Activated CD4-positive, alpha-beta T cell treated with anti-CD3 and anti-CD28 coated beads, Interleukin-2, amount 10 ng/mL, durations not matched to agents 24 days and 14 days (primary cell): ENCODE results near the gene ARHGEF7. TPM values are rescaled to one million over a fixed set of nuclear protein-coding genes. Genes with fewer than 3 reads are reported as not detected.
"Not testable (repeated sequence)": the region's sequence is repeated elsewhere in the genome, so short reads cannot be mapped to it uniquely, and the experiment has no call there.

ENCODE experiments used
- DNase-seq: peaks from one replicate; pipeline ENCODE4 v3.0.0; 2022
- H3K27ac Mint-ChIP-seq: one replicate; pipeline ENCODE4 v1.8.0; 2022; ENCODE audit warnings: mild to moderate bottlenecking, mixed read lengths
- H3K27me3 Mint-ChIP-seq: one replicate; pipeline ENCODE4 v1.8.0; 2022; ENCODE audit warnings: mixed read lengths
- H3K36me3 Mint-ChIP-seq: one replicate; pipeline ENCODE4 v1.8.0; 2022; ENCODE audit warnings: low read depth, mild to moderate bottlenecking, mixed read lengths
- H3K4me1 Mint-ChIP-seq: one replicate; pipeline ENCODE4 v1.8.0; 2021; ENCODE audit warnings: mixed read lengths
- H3K4me3 Mint-ChIP-seq: one replicate; pipeline ENCODE4 v1.8.0; 2022; ENCODE audit warnings: mild to moderate bottlenecking, moderate library complexity, mixed read lengths
- H3K9me3 Mint-ChIP-seq: one replicate; pipeline ENCODE4 v1.8.0; 2021; ENCODE audit warnings: mixed read lengths
- intact Hi-C: fragments of 100-400 bp; cut with micrococcal nuclease; formaldehyde crosslinking; loops from one replicate; pipeline ENCODE4 v1.15.1; 2023
- total RNA-seq: library from RNA; stranded (reverse); gene quantifications from 2 replicates; pipeline ENCODE4 v1.2.3, GENCODE V29; 2022

ARHGEF7 gene
- total RNA-seq, 1 donor from 2014 or later: 69.3 TPM

GRCh38 chr13:111249637-111250360 is 134.7 kb downstream of the ARHGEF7 start:
- H3K4me1 Mint-ChIP-seq: peaks cover 3% of the 10 kb centered on the region
- H3K27ac Mint-ChIP-seq: no peak overlapping the region
- DNase-seq: no peak
- no peak overlapping the region for H3K4me3 Mint-ChIP-seq
- no peaks in the 10 kb centered on the region for H3K27me3 Mint-ChIP-seq
- peaks cover 9% of the 10 kb centered on the region for H3K9me3 Mint-ChIP-seq
- intact Hi-C loops: no loop called here
- H3K36me3 Mint-ChIP-seq: peaks cover 71% of the 10 kb centered on the region

- no peak for DNase-seq
- peaks cover 15% of the 10 kb centered on the region for H3K9me3 Mint-ChIP-seq
- H3K4me1 Mint-ChIP-seq: peaks cover 3% of the 10 kb centered on the region
- intact Hi-C loops: no loop called here
- no peaks in the 10 kb centered on the region for H3K27me3 Mint-ChIP-seq
- peak overlapping the region; percentile 59 for H3K27ac Mint-ChIP-seq
- H3K36me3 Mint-ChIP-seq: peaks cover 73% of the 10 kb centered on the region
- H3K4me3 Mint-ChIP-seq: no peak overlapping the region
Observed at GRCh38 chr13:111251646-111252445, 136.7 kb downstream of the ARHGEF7 start.

- Mint-ChIP-seq H3K27ac (no peak overlapping the region), H3K36me3 (peaks cover 75% of the 10 kb centered on the region), H3K4me1 (peaks cover 3% of the 10 kb centered on the region), H3K9me3 (peaks cover 19% of the 10 kb centered on the region), H3K4me3 (no peak overlapping the region), H3K27me3 (no peaks in the 10 kb centered on the region)
- intact Hi-C loops: no loop called here
- no peak for DNase-seq
Observed at GRCh38 chr13:111252446-111253364, 137.6 kb downstream of the ARHGEF7 start.

- no peaks in the 10 kb centered on the region for H3K27me3 Mint-ChIP-seq
- no peak overlapping the region for H3K27ac Mint-ChIP-seq
- peaks cover 19% of the 10 kb centered on the region for H3K9me3 Mint-ChIP-seq
- intact Hi-C loops: no loop called here
- DNase-seq: no peak
- peaks cover 75% of the 10 kb centered on the region for H3K36me3 Mint-ChIP-seq
- no peak overlapping the region for H3K4me3 Mint-ChIP-seq
- H3K4me1 Mint-ChIP-seq: peaks cover 3% of the 10 kb centered on the region
Observed at GRCh38 chr13:111253365-111253872, 138.3 kb downstream of the ARHGEF7 start.

- no peaks in the 10 kb centered on the region for H3K4me1 Mint-ChIP-seq
- H3K4me3 Mint-ChIP-seq: no peak overlapping the region
- peaks cover 80% of the 10 kb centered on the region for H3K36me3 Mint-ChIP-seq
- no peak for DNase-seq
- no peak overlapping the region for H3K27ac Mint-ChIP-seq
- peaks cover 32% of the 10 kb centered on the region for H3K9me3 Mint-ChIP-seq
- H3K27me3 Mint-ChIP-seq: no peaks in the 10 kb centered on the region
- intact Hi-C loops: no loop called here
Observed at GRCh38 chr13:111255228-111255790, 140.2 kb downstream of the ARHGEF7 start.

- no peak for DNase-seq
- H3K4me1 Mint-ChIP-seq: no peaks in the 10 kb centered on the region
- peaks cover 77% of the 10 kb centered on the region for H3K36me3 Mint-ChIP-seq
- intact Hi-C loops: no loop called here
- no peak overlapping the region for H3K4me3 Mint-ChIP-seq
- H3K27ac Mint-ChIP-seq: no peak overlapping the region
- no peaks in the 10 kb centered on the region for H3K27me3 Mint-ChIP-seq
- H3K9me3 Mint-ChIP-seq: peaks cover 32% of the 10 kb centered on the region
Observed at GRCh38 chr13:111256458-111256857, 141.3 kb downstream of the ARHGEF7 start.

GRCh38 chr13:111256946-111257345 is 141.8 kb downstream of the ARHGEF7 start:
- Mint-ChIP-seq H3K4me3 (no peak overlapping the region), H3K27me3 (no peaks in the 10 kb centered on the region), H3K9me3 (peaks cover 32% of the 10 kb centered on the region), H3K27ac (no peak overlapping the region), H3K36me3 (peaks cover 72% of the 10 kb centered on the region), H3K4me1 (no peaks in the 10 kb centered on the region)
- intact Hi-C loops: no loop called here
- no peak for DNase-seq

- H3K27me3 Mint-ChIP-seq, H3K27ac Mint-ChIP-seq, intact Hi-C loops, H3K4me1 Mint-ChIP-seq, DNase-seq, H3K4me3 Mint-ChIP-seq: not testable (repeated sequence)
- H3K9me3 Mint-ChIP-seq: peaks cover 32% of the 10 kb centered on the region
- H3K36me3 Mint-ChIP-seq: peaks cover 68% of the 10 kb centered on the region
Observed at GRCh38 chr13:111257899-111258298, 142.8 kb downstream of the ARHGEF7 start.

- H3K27me3 Mint-ChIP-seq: no peaks in the 10 kb centered on the region
- peaks cover 63% of the 10 kb centered on the region for H3K36me3 Mint-ChIP-seq
- no peak overlapping the region for H3K27ac Mint-ChIP-seq
- intact Hi-C loops: no loop called here
- no peak overlapping the region for H3K4me3 Mint-ChIP-seq
- H3K9me3 Mint-ChIP-seq: peaks cover 29% of the 10 kb centered on the region
- no peak for DNase-seq
- peaks cover 2% of the 10 kb centered on the region for H3K4me1 Mint-ChIP-seq
Observed at GRCh38 chr13:111258637-111259036, 143.5 kb downstream of the ARHGEF7 start.

GRCh38 chr13:111259058-111259457 is 143.9 kb downstream of the ARHGEF7 start:
- no peak for DNase-seq
- H3K4me3 Mint-ChIP-seq: no peak overlapping the region
- peaks cover 59% of the 10 kb centered on the region for H3K36me3 Mint-ChIP-seq
- H3K4me1 Mint-ChIP-seq: peaks cover 2% of the 10 kb centered on the region
- intact Hi-C loops: no loop called here
- no peaks in the 10 kb centered on the region for H3K27me3 Mint-ChIP-seq
- no peak overlapping the region for H3K27ac Mint-ChIP-seq
- peaks cover 25% of the 10 kb centered on the region for H3K9me3 Mint-ChIP-seq

GRCh38 chr13:111261326-111261725 is 146.2 kb downstream of the ARHGEF7 start:
- no peaks in the 10 kb centered on the region for H3K27me3 Mint-ChIP-seq
- DNase-seq: no peak
- peaks cover 21% of the 10 kb centered on the region for H3K9me3 Mint-ChIP-seq
- H3K4me1 Mint-ChIP-seq: peaks cover 2% of the 10 kb centered on the region
- H3K36me3 Mint-ChIP-seq: peaks cover 51% of the 10 kb centered on the region
- no peak overlapping the region for H3K27ac Mint-ChIP-seq
- H3K4me3 Mint-ChIP-seq: no peak overlapping the region
- intact Hi-C loops: no loop called here

GRCh38 chr13:111262281-111262680 is 147.2 kb downstream of the ARHGEF7 start:
- H3K4me1 Mint-ChIP-seq: peaks cover 2% of the 10 kb centered on the region
- no peak overlapping the region for H3K4me3 Mint-ChIP-seq
- H3K36me3 Mint-ChIP-seq: peaks cover 44% of the 10 kb centered on the region
- H3K27ac Mint-ChIP-seq: peak overlapping the region; percentile 2
- intact Hi-C loops: no loop called here
- DNase-seq: no peak
- H3K9me3 Mint-ChIP-seq: peaks cover 13% of the 10 kb centered on the region
- no peaks in the 10 kb centered on the region for H3K27me3 Mint-ChIP-seq

- H3K36me3 Mint-ChIP-seq: peaks cover 46% of the 10 kb centered on the region
- H3K4me1 Mint-ChIP-seq: peaks cover 2% of the 10 kb centered on the region
- intact Hi-C loops: no loop called here
- H3K27me3 Mint-ChIP-seq: no peaks in the 10 kb centered on the region
- H3K4me3 Mint-ChIP-seq: no peak overlapping the region
- H3K9me3 Mint-ChIP-seq: peaks cover 13% of the 10 kb centered on the region
- no peak overlapping the region for H3K27ac Mint-ChIP-seq
- no peak for DNase-seq
Observed at GRCh38 chr13:111262715-111263114, 147.6 kb downstream of the ARHGEF7 start.
